ENCODE measurements around the gene NFE2L2. TPM values are rescaled to one million over a fixed set of nuclear protein-coding genes. Genes with fewer than 3 reads are reported as not detected.

NFE2L2 gene
- total RNA-seq, 1 donor from 2014 or later = 83.3 TPM

DNA sequence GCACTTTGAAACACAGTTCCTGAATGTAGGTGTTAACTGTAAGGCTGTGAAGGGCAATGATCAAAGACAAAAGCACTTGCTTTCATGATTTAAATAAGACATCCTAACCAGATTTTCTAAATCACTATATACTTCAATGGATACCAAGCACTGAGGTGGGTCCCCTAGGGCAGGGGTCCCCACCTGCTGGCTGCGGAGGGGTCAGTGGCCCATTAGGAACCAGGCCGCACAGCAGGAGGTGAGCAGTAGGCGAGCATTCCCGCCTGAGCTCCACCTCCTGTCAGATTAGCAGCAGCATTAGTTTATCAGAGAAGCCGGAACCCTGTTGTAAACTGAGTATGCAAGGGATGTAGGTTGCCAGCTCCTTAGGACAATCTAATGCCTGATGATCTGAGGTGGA is 7.1 kb downstream of the NFE2L2 start:
- no peak overlapping the region for H3K4me2 ChIP-seq (ENCODE audit: low read length)
- H3K27ac Mint-ChIP-seq (ENCODE audit: unreplicated experiment) = no peak overlapping the region

DNA sequence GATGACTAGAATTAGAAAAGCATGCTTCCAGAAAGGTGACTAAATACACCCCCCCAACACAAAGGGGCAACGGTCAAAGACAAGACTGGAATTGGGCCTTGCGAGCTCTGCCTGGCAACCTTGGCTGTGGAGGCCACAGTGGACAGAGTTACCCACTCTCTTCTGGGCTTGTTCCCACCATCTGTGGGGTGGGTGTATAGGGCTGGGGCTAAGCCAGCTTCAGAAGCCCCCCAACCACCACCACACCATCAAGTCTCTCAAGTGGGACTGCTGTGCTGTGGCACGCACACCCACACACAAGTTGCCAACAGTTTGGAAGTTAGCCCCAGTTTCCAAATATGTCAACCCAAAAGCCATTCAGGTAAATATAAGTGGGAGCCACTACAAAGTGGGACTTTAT is 7.8 kb downstream of the NFE2L2 start:
- TF ChIP-seq EZH2 (IDR thresholded peaks at IDR 0.05; ENCODE audit: insufficient read depth, low read length) = no peak
- TF ChIP-seq, protein P1, sequence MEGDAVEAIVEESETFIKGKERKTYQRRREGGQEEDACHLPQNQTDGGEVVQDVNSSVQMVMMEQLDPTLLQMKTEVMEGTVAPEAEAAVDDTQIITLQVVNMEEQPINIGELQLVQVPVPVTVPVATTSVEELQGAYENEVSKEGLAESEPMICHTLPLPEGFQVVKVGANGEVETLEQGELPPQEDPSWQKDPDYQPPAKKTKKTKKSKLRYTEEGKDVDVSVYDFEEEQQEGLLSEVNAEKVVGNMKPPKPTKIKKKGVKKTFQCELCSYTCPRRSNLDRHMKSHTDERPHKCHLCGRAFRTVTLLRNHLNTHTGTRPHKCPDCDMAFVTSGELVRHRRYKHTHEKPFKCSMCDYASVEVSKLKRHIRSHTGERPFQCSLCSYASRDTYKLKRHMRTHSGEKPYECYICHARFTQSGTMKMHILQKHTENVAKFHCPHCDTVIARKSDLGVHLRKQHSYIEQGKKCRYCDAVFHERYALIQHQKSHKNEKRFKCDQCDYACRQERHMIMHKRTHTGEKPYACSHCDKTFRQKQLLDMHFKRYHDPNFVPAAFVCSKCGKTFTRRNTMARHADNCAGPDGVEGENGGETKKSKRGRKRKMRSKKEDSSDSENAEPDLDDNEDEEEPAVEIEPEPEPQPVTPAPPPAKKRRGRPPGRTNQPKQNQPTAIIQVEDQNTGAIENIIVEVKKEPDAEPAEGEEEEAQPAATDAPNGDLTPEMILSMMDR (IDR thresholded peaks at IDR 0.05; ENCODE audit: insufficient read depth, low read depth, low read length) = no peak

More for the DNA sequence above, 7.1 kb downstream of the NFE2L2 start:
- peaks cover 13% of the 10 kb centered on the region for H3K36me3 Mint-ChIP-seq (ENCODE audit: low read depth, unreplicated experiment)
- H3K9me3 Mint-ChIP-seq (ENCODE audit: unreplicated experiment) = no peaks in the 10 kb centered on the region
- Histone ChIP-seq H2AFZ (ENCODE audit: low read depth, low read length) (no peak overlapping the region), H3K36me3 (ENCODE audit: insufficient read depth, low read length) (peaks cover 3% of the 10 kb centered on the region), H3K27ac (ENCODE audit: low read depth, low read length) (no peak overlapping the region), H3K27me3 (ENCODE audit: insufficient read depth, low read length) (no peaks in the 10 kb centered on the region), H3K9me3 (ENCODE audit: insufficient read depth, low read depth, low read length) (no peaks in the 10 kb centered on the region), H3K9ac (ENCODE audit: low read length) (no peak overlapping the region), H3K4me1 (ENCODE audit: insufficient read depth, low read length) (peaks cover 21% of the 10 kb centered on the region), H3K79me2 (ENCODE audit: insufficient read depth, low read length) (peaks cover 100% of the 10 kb centered on the region), H4K20me1 (ENCODE audit: insufficient read depth, low read length) (peaks cover 92% of the 10 kb centered on the region), H3K4me3 (ENCODE audit: insufficient read depth, low read depth, low read length) (no peak overlapping the region)
- DNase-seq (ENCODE audit: low read depth) = no peak
- peaks cover 51% of the 10 kb centered on the region for H3K4me1 Mint-ChIP-seq (ENCODE audit: low read depth, unreplicated experiment)
- H3K27me3 Mint-ChIP-seq (ENCODE audit: low read depth, unreplicated experiment) = no peaks in the 10 kb centered on the region
- H3K4me3 Mint-ChIP-seq (ENCODE audit: unreplicated experiment) = no peak overlapping the region
- no peak for TF ChIP-seq EZH2 (IDR thresholded peaks at IDR 0.05; ENCODE audit: insufficient read depth, low read length)
- TF ChIP-seq, protein P1 (IDR thresholded peaks at IDR 0.05; ENCODE audit: insufficient read depth, low read depth, low read length) = no peak
- no peak for FAIRE-seq

DNA sequence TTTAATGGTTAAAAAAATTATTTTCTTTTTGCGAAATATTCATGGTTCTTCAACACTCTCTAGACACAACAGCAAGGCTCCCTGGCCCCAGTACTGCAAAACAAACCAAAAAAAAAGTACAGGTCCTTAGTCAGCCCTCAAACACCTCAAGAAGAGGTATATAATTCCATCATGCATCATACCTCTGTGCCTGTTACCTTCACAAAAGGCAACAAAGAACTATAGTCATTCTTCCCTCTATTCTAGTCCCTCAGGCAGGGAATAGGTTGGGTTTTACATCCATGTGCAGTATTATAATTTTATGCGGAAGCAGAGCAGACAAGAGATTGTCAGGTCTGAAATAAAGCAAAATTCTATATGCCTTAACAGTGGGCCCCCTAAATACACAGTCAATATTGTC is 8.5 kb downstream of the NFE2L2 start:
- H3K27me3 ChIP-seq (ENCODE audit: insufficient read depth, low read length) = no peaks in the 10 kb centered on the region
- FAIRE-seq (no peak), DNase-seq (ENCODE audit: low read depth) (no peak)
- peaks cover 99% of the 10 kb centered on the region for H3K79me2 ChIP-seq (ENCODE audit: insufficient read depth, low read length)
- H3K4me3 Mint-ChIP-seq (ENCODE audit: unreplicated experiment) = no peak overlapping the region
- peaks cover 3% of the 10 kb centered on the region for H3K36me3 ChIP-seq (ENCODE audit: insufficient read depth, low read length)
- no peak overlapping the region for H3K9ac ChIP-seq (ENCODE audit: low read length)
- no peaks in the 10 kb centered on the region for H3K9me3 ChIP-seq (ENCODE audit: insufficient read depth, low read depth, low read length)
- no peaks in the 10 kb centered on the region for H3K9me3 Mint-ChIP-seq (ENCODE audit: unreplicated experiment)
- H3K4me3 ChIP-seq (ENCODE audit: insufficient read depth, low read depth, low read length) = no peak overlapping the region
- H4K20me1 ChIP-seq (ENCODE audit: insufficient read depth, low read length) = peaks cover 94% of the 10 kb centered on the region
- H3K4me1 Mint-ChIP-seq (ENCODE audit: low read depth, unreplicated experiment) = peaks cover 59% of the 10 kb centered on the region
- H3K4me1 ChIP-seq (ENCODE audit: insufficient read depth, low read length) = peaks cover 22% of the 10 kb centered on the region
- no peak overlapping the region for H3K27ac Mint-ChIP-seq (ENCODE audit: unreplicated experiment)
- no peak overlapping the region for H2AFZ ChIP-seq (ENCODE audit: low read depth, low read length)
- TF ChIP-seq, protein P1 (IDR thresholded peaks at IDR 0.05; ENCODE audit: insufficient read depth, low read depth, low read length) = no peak
- no peak for TF ChIP-seq EZH2 (IDR thresholded peaks at IDR 0.05; ENCODE audit: insufficient read depth, low read length)
- peaks cover 16% of the 10 kb centered on the region for H3K36me3 Mint-ChIP-seq (ENCODE audit: low read depth, unreplicated experiment)
- no peaks in the 10 kb centered on the region for H3K27me3 Mint-ChIP-seq (ENCODE audit: low read depth, unreplicated experiment)
- no peak overlapping the region for H3K4me2 ChIP-seq (ENCODE audit: low read length)
- no peak overlapping the region for H3K27ac ChIP-seq (ENCODE audit: low read depth, low read length)

More for the DNA sequence above, 7.8 kb downstream of the NFE2L2 start:
- peaks cover 13% of the 10 kb centered on the region for H3K36me3 Mint-ChIP-seq (ENCODE audit: low read depth, unreplicated experiment)
- peaks cover 99% of the 10 kb centered on the region for H3K79me2 ChIP-seq (ENCODE audit: insufficient read depth, low read length)
- H3K4me3 Mint-ChIP-seq (ENCODE audit: unreplicated experiment) = no peak overlapping the region
- no peaks in the 10 kb centered on the region for H3K27me3 ChIP-seq (ENCODE audit: insufficient read depth, low read length)
- H3K36me3 ChIP-seq (ENCODE audit: insufficient read depth, low read length) = peaks cover 3% of the 10 kb centered on the region
- H3K4me1 ChIP-seq (ENCODE audit: insufficient read depth, low read length) = peaks cover 18% of the 10 kb centered on the region
- no peak overlapping the region for H3K27ac ChIP-seq (ENCODE audit: low read depth, low read length)
- no peak overlapping the region for H3K27ac Mint-ChIP-seq (ENCODE audit: unreplicated experiment)
- no peak overlapping the region for H3K4me2 ChIP-seq (ENCODE audit: low read length)
- H3K4me1 Mint-ChIP-seq (ENCODE audit: low read depth, unreplicated experiment) = peaks cover 56% of the 10 kb centered on the region
- no peaks in the 10 kb centered on the region for H3K9me3 Mint-ChIP-seq (ENCODE audit: unreplicated experiment)
- peaks cover 94% of the 10 kb centered on the region for H4K20me1 ChIP-seq (ENCODE audit: insufficient read depth, low read length)
- H3K9ac ChIP-seq (ENCODE audit: low read length) = no peak overlapping the region
- H3K4me3 ChIP-seq (ENCODE audit: insufficient read depth, low read depth, low read length) = no peak overlapping the region
- H3K9me3 ChIP-seq (ENCODE audit: insufficient read depth, low read depth, low read length) = no peaks in the 10 kb centered on the region
- no peaks in the 10 kb centered on the region for H3K27me3 Mint-ChIP-seq (ENCODE audit: low read depth, unreplicated experiment)
- DNase-seq (ENCODE audit: low read depth) = no peak
- H2AFZ ChIP-seq (ENCODE audit: low read depth, low read length) = no peak overlapping the region
- FAIRE-seq = no peak

Measured in astrocyte (in vitro differentiated cells and primary cell).